HG02610 (cell line): Measurements from ENCODE around the gene ZYG11B.
A peak's percentile ranks its signal among the peaks of the same experiment; 100 is the strongest.
"Not testable (repeated sequence)": the region's sequence is repeated elsewhere in the genome, so short reads cannot be mapped to it uniquely, and the experiment has no call there.

Source experiments
- ATAC-seq: cut with Tn5 transposase; IDR thresholded peaks from one replicate; pipeline ENCODE4 v1.9.1; 2021; ENCODE audit warnings: mild to moderate bottlenecking, moderate library complexity; ENCODE audit not compliant: unreplicated experiment

Gene ZYG11B

DNA sequence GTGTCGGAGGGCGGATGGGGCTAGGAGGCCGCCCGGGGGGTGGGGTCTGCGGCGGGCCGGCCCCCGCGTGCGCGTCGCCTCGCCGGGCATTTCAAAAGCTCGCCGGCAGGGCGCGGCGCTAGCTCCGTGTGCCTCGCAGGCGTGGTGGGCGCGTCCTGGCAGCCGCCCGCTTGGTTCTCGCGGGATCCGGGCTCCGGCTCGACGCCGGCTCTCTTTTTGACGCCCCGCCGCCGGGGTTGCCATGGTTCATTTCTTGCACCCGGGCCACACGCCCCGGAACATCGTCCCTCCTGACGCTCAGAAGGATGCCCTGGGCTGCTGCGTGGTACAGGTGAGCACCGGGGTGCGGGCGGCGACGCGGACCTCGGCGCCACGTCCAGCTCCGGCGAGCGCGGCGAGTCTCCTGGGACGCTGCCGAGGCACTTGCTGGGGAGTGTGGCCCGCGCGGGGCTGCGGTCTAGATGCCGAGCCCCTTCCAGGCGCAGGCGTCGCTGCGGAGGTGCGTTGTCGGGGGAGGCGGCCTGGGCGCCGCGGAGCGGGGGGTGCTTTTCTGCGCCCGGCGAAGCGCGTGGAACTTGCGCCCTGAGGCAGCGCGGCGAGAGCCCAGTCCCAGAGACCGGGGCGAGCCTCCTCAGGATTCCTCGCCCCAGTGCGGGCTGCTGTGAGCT is 116.5 kb downstream of the ZYG11B start, which contains the start of gene ZYG11A:
Gene ZYG11A, plus strand, starts transcription at position 118 of the 668 bp plus-strand sequence. Its CDS starts 124 bp downstream, at position 242.
- ATAC-seq, result peak; percentile 78

DNA sequence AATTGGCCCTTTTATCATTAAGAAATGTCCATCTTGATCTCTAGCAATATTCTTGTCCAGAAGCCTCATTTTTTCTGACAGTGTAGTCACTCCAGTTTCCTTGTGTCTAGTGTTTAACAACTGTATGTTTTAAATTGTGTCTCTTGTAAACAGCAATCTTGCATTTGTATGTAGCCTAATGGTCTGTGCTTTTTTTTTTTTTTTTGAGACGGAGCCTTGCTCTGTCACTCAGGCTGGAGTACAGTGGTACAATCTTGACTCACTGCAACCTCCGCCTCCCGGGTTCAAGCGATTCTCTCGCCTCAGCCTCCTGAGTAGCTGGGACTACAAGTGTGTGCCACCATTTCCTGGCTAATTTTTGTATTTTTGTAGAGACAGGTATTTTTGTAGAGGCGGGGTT is 118.9 kb downstream of the ZYG11B start:
- ATAC-seq, result not testable (repeated sequence)

DNA sequence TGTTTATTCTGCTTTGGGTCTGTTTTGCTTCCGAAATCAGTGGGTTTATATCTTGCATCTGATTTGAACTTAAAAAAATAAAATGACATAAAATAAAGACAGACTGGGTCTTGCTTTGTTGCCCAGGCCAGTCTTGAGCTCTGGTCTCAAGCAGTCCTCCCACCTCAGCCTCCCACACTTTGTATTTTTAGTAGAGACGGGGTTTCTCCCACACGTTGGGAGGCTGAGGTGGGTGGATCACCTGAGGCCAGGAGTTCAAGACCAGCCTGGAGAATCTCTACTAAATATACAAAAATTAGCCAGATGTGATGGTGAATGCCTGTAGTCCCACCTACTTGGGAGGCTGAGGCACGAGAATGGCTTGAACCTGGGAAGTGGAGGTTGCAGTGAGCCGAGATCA is 122.2 kb downstream of the ZYG11B start:
- no peak for ATAC-seq

DNA sequence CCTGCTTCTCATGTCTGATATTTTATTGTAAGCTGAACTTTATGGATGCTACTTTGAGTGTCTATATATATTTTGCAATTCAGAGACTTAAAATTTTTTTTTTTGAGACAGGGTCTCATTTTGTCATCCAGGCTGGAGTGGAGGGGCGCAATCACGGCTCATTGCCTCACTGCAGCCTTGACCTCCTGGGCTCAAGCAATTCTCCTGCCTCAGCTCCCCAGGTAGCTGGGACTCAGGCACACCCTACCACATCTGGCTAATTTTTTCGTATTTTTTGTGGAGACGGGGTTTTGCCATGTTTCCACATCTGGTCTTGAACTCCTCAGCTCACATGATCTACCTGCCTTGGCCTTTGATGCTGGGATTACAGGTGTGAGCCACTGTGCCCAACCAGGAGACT is 124.7 kb downstream of the ZYG11B start:
- ATAC-seq, result no peak

DNA sequence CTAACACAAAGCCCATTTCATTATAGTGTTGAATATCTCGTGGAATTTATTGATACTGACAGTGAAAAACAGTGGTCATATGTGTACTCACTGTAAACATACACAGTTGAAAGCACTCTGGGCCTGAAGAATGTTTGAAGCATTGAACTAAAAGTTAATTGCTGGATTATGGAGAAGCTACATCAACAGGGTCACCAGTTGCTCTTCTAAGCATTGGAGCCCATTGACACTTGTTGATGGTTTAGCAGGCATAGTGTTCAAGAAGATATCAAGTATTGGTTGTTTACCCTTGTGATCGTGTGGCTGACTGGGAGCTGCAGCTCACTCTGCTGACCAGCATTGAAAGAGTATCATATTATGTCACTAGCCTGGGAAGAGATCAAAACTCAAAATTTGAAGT is 126.6 kb downstream of the ZYG11B start:
- no peak for ATAC-seq

DNA sequence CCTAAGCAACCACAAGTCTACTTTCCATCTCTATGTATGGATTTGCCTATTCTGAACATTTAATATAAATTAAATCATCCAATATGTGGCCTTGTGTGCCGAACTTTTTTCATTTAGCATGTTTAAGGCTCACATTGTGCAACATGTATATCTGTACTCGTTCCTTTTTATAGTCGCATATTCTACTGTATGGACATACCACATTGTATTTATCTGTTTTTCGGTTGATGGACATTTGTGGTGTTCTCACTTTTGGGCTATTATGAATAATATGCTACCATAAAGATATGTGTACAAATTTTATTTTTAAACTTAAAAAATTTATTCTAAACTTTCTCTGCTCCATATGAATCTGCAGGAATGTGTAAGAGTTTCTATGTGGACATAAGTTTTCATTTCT is 129.3 kb downstream of the ZYG11B start:
- ATAC-seq, result no peak

DNA sequence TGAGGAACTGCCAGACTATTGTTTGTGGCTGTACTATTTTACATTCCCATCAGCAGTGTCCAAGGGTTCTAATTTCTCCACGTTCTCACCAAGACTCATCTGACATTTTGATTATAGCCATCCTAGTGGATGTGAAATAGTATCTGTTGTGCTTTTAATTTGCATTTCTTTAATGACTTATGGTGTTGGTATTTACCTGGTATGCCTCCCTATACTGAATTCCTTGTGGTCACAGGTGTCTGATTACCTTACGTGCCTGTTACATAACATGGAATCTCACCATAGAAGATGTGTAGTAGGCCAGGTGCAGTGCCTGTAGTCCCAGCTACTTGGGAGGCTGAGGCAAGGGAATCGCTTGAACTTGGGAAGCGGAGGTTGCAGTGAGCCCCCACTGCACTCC is 129.8 kb downstream of the ZYG11B start:
- no peak for ATAC-seq

DNA sequence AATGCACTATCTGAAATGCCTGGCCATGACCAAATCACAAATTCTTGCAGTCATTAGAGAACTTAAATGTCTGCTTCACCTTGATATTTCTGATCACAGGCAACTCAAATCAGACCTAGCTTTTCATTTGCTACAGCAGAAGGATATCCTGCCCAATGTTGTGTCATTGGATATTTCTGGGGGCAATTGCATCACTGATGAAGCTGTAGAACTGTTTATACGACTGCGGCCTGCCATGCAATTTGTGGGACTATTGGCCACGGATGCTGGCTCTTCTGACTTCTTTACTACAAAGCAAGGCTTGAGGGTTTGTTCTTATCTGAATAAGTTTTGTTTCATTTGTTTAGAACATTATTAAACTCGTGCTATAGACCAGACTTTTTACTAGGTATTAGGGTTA is 131.2 kb downstream of the ZYG11B start:
- ATAC-seq, result no peak

DNA sequence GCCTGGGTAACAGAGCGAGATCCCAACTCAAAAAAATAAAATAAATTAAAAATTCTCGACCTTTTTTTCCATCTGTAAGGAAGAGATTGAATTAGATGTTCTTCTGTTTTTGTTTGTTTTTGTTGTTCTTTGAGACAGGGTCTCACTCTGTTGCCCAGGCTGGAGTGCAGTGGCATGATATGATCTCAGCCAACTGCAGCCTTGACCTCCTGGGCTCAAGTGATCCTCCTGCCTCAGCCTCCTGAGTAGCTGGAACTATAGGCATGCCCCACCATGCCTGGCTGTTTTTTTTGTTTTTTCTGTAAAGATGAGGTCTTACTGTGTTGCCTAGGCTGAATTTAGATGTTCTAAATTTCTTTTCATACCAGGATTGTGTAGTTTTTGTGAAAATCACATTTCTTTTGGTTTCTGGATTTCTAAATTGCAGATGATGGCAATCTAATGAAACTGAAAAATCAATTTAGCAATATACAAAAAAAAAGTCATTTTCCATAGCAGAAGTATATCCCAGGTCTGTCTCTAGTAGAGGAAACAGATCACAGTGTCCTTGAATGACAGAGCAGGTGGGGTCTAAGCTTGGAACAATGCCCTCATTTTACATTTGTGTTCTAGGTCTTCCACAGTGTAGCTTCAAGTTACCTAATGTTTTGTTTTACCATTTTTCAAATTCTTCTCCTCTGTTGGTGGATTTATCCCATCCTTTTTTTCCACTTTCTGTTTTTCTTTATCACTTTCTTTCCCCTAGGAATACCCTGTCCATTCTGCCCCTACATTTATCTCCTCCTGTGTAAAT is 136.6 kb downstream of the ZYG11B start:
- no peak for ATAC-seq

DNA sequence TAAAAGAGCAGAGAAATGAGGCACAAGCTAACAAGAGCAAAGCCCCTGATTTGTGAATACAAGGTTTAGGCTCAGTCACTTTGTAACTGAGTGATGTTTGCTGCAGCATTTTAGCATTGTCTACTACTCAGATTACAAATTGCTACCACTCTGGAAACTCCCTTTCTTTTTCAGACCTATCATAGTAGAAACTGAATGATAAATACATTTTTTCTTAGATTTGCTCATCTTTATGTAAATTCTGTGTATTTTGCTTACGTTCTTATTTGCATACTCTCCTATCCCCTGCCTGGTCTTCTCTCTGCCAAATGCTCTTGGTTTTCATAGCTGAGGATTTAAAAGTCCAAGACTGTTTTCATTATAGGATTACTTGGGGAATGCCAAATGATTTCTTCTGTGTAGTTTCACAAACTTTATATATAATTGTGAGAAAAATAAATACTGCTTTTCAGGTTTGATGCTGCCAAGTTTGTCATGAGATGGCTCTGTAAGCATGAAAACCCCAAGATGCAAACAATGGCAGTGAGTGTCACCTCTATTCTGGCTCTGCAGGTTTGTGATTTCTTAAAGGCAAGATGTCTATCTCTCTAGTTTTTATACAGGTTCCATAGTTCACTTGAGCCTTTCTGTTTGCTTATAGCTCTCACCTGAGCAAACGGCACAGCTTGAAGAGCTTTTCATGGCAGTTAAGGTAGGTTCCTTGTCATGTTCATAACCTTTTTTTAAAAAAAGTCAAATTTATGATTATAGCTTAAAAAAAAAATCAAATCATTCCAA is 141.0 kb downstream of the ZYG11B start:
- peak; percentile 97 for ATAC-seq

DNA sequence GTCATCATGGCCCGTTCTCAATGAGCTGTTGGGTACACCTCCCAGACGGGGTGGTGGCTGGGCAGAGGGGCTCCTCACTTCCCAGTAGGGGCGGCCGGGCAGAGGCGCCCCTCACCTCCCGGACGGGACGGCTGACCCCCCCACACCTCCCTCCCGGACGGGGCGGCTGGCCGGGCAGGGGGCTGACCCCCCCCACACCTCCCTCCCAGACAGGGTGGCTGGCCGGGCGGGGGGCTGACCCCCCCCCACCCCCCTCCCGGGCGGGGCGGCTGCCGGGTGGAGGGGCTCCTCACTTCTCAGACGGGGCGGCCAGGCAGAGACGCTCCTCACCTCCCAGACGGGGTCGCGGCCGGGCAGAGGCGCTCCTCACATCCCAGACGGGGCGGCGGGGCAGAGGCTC is 143.5 kb downstream of the ZYG11B start:
- ATAC-seq, result not testable (repeated sequence)

DNA sequence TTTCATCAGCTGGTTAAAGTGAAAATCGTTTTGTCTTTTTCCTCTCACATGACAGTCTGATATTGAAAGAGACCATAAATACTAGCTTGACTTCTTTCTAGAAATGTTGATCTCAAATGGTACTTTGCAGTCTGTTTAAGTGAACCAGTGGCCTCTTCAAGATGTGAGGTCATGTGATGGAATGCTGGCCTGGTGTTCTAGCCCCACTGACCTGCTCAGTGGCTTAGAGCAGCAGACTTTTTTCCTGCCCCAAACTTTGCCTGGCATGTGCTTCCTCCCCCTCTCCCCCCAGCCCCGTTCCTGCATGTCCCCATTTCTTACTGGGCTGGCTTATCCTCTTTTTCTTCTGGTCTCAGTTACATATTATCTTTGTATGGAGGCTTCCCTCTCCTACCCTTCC is 150.6 kb downstream of the ZYG11B start:
- ATAC-seq, result no peak
